Left ventricle myocardium inferior (tissue), 1 donor: Measurements from ENCODE around the gene COASY. TPM values are rescaled to one million over a fixed set of nuclear protein-coding genes. Genes with fewer than 3 reads are reported as not detected.
"Not testable (repeated sequence)": the region's sequence is repeated elsewhere in the genome, so short reads cannot be mapped to it uniquely, and the experiment has no call there.

ENCODE experiments used
- DNase-seq: peaks from one replicate; pipeline ENCODE4 v3.0.0-alpha.2; 2020
- H3K27ac ChIP-seq: fragments of 200-600 bp; replicated peaks from 2 replicates; pipeline ENCODE4 v1.8.0; 2021
- H3K27me3 ChIP-seq: fragments of 200-600 bp; 2 replicates; pipeline ENCODE4 v1.8.0; 2021; ENCODE audit warnings: low read depth
- H3K36me3 ChIP-seq: fragments of 200-600 bp; 2 replicates; pipeline ENCODE4 v1.8.0; 2021
- H3K4me1 ChIP-seq: fragments of 200-600 bp; 2 replicates; pipeline ENCODE4 v1.8.0; 2021
- H3K4me3 ChIP-seq: fragments of 200-600 bp; 2 replicates; pipeline ENCODE4 v1.8.0; 2021; ENCODE audit warnings: mild to moderate bottlenecking, moderate library complexity
- H3K9me3 ChIP-seq: fragments of 200-600 bp; replicated peaks from 2 replicates; pipeline ENCODE4 v1.8.0; 2021
- intact Hi-C: fragments of 100-400 bp; cut with micrococcal nuclease; formaldehyde crosslinking; loops from one replicate; pipeline ENCODE4 v1.11.0; 2022
- total RNA-seq: library from RNA; stranded (reverse); fragmentation: NEBNext Ultra II Directional; extraction: Animal tissue kit (Norgen Biotek cat#: 25700); gene quantifications from one replicate; pipeline ENCODE4 v1.2.1, GENCODE V29; 2021
- TF ChIP-seq, protein P1 (sequence below): fragments of 200-600 bp; IDR thresholded peaks from 2 replicates; pipeline ENCODE4 v1.8.0; 2021; ENCODE audit warnings: antibody characterized with exemption, mild to moderate bottlenecking, borderline replicate concordance
- donor health status: DM: no; HTN: yes; CAD: no; lungs with severe emphysema.

The COASY gene
- total RNA-seq, 1 donor from 2014 or later: 48.8 TPM

DNA sequence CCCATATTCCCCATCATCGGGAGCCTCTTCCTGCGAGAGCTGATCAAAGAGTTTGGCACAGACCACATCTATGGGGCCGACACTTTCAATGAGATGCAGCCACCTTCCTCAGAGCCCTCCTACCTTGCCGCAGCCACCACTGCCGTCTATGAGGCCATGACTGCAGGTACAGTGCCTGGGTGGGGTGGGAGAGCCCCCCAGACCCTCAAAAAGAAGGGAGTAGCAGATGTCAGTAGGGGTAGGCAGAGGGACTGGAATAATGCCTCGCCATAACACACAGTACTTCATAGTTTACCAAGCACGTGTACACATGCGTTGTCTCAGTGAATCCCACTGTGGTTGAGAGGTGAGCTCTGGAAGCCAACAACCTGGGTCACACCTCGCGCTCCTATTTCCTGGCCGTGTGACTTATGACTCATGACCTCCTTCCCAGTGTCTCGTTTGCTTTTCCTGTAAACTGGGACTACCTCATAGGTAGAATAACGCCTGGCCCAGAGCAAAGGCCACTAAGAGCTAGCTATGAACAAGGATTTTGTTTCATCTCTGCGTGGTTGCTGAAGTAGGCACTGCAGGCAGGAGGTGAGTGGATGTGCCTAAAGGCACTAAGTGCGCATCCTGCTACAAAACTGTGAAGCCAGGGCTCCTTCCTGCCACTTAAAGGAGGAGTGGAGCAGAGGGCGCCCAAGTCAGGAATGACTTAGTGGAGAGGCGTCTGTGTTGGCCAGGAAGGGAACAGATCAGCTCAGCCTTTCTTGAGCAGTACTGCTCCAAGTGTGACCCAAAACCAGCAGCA lies 20.7 kb upstream of the COASY start:
- Histone ChIP-seq H3K36me3 (peaks cover 59% of the 10 kb centered on the region), H3K9me3 (no peaks in the 10 kb centered on the region), H3K4me3 (no peak overlapping the region), H3K27ac (no peak overlapping the region), H3K27me3 (no peaks in the 10 kb centered on the region), H3K4me1 (peaks cover 12% of the 10 kb centered on the region)
- DNase-seq: no peak
- TF ChIP-seq, protein P1, sequence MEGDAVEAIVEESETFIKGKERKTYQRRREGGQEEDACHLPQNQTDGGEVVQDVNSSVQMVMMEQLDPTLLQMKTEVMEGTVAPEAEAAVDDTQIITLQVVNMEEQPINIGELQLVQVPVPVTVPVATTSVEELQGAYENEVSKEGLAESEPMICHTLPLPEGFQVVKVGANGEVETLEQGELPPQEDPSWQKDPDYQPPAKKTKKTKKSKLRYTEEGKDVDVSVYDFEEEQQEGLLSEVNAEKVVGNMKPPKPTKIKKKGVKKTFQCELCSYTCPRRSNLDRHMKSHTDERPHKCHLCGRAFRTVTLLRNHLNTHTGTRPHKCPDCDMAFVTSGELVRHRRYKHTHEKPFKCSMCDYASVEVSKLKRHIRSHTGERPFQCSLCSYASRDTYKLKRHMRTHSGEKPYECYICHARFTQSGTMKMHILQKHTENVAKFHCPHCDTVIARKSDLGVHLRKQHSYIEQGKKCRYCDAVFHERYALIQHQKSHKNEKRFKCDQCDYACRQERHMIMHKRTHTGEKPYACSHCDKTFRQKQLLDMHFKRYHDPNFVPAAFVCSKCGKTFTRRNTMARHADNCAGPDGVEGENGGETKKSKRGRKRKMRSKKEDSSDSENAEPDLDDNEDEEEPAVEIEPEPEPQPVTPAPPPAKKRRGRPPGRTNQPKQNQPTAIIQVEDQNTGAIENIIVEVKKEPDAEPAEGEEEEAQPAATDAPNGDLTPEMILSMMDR: no peak
- intact Hi-C loops: no loop called here

- TF ChIP-seq, protein P1: no peak
- peaks cover 53% of the 10 kb centered on the region for H3K36me3 ChIP-seq
- no peak overlapping the region for H3K4me3 ChIP-seq
- no peaks in the 10 kb centered on the region for H3K9me3 ChIP-seq
- H3K27ac ChIP-seq: no peak overlapping the region
- DNase-seq: no peak
- intact Hi-C loops: no loop called here
- H3K27me3 ChIP-seq: no peaks in the 10 kb centered on the region
- H3K4me1 ChIP-seq: peaks cover 18% of the 10 kb centered on the region
These were observed 18.5 kb upstream of the COASY start for GRCh38 chr17:42543190-42544079.

- H3K36me3 ChIP-seq: peaks cover 39% of the 10 kb centered on the region
- DNase-seq: no peak
- H3K9me3 ChIP-seq: no peaks in the 10 kb centered on the region
- intact Hi-C loops: no loop called here
- H3K27me3 ChIP-seq: no peaks in the 10 kb centered on the region
- H3K4me1 ChIP-seq: peaks cover 22% of the 10 kb centered on the region
- TF ChIP-seq, protein P1: no peak
- H3K4me3 ChIP-seq: no peak overlapping the region
- H3K27ac ChIP-seq: no peak overlapping the region
These were observed 17.1 kb upstream of the COASY start for GRCh38 chr17:42544874-42545283.

DNA sequence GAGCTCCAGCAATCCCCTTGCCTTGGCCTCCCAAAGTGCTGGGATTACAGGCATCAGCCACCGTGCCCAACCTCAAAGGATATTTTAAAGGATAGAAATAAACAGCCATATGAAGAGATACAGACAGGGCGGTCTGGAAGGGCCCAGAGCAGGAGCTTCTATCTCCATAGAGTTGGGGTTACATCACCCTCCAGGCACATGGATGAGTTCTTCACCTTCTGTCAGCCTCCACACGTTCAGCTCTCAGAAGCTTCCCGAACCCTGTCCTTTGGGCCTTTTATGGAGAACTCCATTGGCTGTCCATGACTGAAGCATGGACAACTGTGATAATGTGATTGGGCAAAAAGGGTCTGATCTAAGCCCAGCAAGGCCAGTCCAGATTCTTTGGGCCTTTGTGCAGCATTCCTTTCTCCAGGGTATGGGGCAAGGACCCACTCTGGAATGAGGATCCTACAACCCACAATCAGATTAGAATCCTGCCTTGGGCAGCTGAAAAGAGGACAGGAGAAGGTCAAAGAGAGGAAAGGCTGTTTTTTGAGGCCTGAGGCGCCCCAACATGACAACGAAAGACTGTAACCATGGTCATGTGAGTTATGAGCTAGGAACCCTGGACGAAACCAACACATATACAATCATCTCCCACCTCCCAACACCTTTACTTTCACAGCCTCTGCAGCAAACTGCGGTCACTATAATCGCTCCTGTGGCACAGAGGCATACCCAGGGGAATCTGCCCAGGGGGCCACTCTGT lies 16.0 kb upstream of the COASY start:
- intact Hi-C loops, H3K9me3 ChIP-seq, H3K4me3 ChIP-seq, H3K27ac ChIP-seq, H3K27me3 ChIP-seq, DNase-seq: not testable (repeated sequence)
- peaks cover 34% of the 10 kb centered on the region for H3K36me3 ChIP-seq
- H3K4me1 ChIP-seq: peaks cover 22% of the 10 kb centered on the region

- intact Hi-C loops: no loop called here
- peaks cover 24% of the 10 kb centered on the region for H3K36me3 ChIP-seq
- no peak for DNase-seq
- TF ChIP-seq, protein P1: no peak
- H3K27ac ChIP-seq: peak overlapping the region; percentile 65
- peaks cover 22% of the 10 kb centered on the region for H3K4me1 ChIP-seq
- no peaks in the 10 kb centered on the region for H3K9me3 ChIP-seq
- no peak overlapping the region for H3K4me3 ChIP-seq
- no peaks in the 10 kb centered on the region for H3K27me3 ChIP-seq
These were observed 14.9 kb upstream of the COASY start for GRCh38 chr17:42547001-42547461.
